Measurements from ENCODE around the gene DEGS1. TPM values are rescaled to one million over a fixed set of nuclear protein-coding genes. Genes with fewer than 3 reads are reported as not detected.
A peak's percentile ranks its signal among the peaks of the same experiment; 100 is the strongest.

Gene DEGS1
- total and polyA plus RNA-seq, 2 donors (not counting 1 experiment from before 2014, with no cell fraction given): 64.2 to 383 TPM

DNA sequence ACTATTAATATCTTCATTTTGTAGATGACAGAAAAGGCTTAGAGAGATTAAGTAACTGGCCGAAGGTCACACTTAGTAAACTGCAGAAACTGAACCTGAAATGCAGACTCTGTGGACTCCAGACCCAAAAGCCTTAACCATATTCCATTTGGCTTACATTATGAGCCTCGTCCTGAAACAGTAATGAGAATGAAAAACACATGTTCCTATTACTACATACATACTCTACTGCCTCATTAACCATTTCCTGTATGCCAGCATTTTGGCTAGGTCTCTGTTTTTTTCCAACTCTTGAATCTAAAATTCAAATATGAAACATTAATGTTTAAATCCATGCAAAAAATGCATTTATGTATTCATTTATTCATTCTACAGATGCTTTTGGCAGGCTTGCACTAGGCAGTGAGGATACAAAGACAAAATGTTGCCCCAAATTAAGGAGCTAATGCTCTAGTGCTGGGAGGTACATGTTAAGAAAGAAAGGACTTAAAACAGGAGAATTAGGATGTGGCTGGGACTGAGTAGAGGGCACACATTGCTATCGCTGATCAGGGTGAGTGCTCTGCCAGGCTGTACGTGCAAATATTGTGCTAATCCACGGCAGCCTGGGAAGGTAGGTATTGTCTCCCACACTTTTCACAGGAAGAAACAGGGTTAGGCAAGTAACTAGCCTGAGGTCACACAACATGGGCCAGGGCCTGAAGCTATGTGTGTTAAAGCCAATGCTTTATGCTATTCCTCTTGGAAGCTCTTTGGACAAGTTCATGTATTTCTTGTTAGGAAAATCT, 14.0 kb downstream of the DEGS1 start:
- Histone ChIP-seq H3K9me3 (ENCODE audit: control insufficient read depth, insufficient read depth, low read depth, low read length) (no peaks in the 10 kb centered on the region), H3K27ac (ENCODE audit: insufficient read depth, low read length) (no peak overlapping the region), H3K27me3 (ENCODE audit: control insufficient read depth, insufficient read depth, low read length) (no peaks in the 10 kb centered on the region), H3K4me1 (ENCODE audit: control insufficient read depth, extremely low read depth, insufficient read depth, low read length) (no peaks in the 10 kb centered on the region), H3K9ac (ENCODE audit: insufficient read depth, low read length) (no peak overlapping the region), H3K36me3 (ENCODE audit: control insufficient read depth, insufficient read depth, low read length) (no peaks in the 10 kb centered on the region), H2AFZ (ENCODE audit: low read length) (no peak overlapping the region), H4K20me1 (ENCODE audit: control insufficient read depth, extremely low read depth, insufficient read depth, low read length) (no peaks in the 10 kb centered on the region), H3K4me2 (ENCODE audit: extremely low read depth, insufficient read depth, low read length) (no peak overlapping the region), H3K4me3 (replicated peaks in 1 of 4; ENCODE audit: control extremely low read depth in 1 of 4, insufficient read depth in 1 of 4, low read depth in 3 of 4, low read length in 4 of 4) (no peak overlapping the region), H3K79me2 (ENCODE audit: control insufficient read depth, insufficient read depth, low read length) (no peaks in the 10 kb centered on the region)
- TF ChIP-seq, protein P1, sequence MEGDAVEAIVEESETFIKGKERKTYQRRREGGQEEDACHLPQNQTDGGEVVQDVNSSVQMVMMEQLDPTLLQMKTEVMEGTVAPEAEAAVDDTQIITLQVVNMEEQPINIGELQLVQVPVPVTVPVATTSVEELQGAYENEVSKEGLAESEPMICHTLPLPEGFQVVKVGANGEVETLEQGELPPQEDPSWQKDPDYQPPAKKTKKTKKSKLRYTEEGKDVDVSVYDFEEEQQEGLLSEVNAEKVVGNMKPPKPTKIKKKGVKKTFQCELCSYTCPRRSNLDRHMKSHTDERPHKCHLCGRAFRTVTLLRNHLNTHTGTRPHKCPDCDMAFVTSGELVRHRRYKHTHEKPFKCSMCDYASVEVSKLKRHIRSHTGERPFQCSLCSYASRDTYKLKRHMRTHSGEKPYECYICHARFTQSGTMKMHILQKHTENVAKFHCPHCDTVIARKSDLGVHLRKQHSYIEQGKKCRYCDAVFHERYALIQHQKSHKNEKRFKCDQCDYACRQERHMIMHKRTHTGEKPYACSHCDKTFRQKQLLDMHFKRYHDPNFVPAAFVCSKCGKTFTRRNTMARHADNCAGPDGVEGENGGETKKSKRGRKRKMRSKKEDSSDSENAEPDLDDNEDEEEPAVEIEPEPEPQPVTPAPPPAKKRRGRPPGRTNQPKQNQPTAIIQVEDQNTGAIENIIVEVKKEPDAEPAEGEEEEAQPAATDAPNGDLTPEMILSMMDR (conservative IDR thresholded peaks at IDR 0.05 in 1 of 2, IDR thresholded peaks at IDR 0.05 in 1 of 2; ENCODE audit: low read depth in 1 of 2, low read length in 2 of 2): no peak
- no peak for TF ChIP-seq EZH2 (IDR thresholded peaks at IDR 0.05; ENCODE audit: low read length, missing control alignments)
- peak in 1 of 2 donors; percentile 63 for DNase-seq (ENCODE audit: low read depth in 2 of 2)

DNA sequence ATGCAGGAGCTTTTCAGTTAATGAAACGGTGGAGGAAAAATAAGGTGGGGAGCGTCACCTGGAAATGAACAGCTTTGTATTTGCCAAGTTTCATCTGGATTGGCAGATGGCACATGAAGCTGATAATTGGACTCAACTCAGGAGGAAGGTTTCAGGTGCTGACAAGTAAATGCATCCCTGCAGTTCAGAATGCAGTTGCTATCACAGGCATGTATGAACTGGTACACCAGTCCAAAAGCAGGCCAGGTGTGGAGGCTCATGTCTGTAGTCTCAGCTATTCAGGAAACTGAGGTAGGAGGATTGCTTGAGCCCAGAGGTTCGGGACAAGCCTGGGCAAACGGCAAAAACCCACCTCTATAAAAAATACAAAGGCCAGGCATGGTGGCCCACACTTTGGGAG, 15.5 kb downstream of the DEGS1 start:
- H2AFZ ChIP-seq (ENCODE audit: low read length): no peak overlapping the region
- no peaks in the 10 kb centered on the region for H3K79me2 ChIP-seq (ENCODE audit: control insufficient read depth, insufficient read depth, low read length)
- H3K9ac ChIP-seq (ENCODE audit: insufficient read depth, low read length): no peak overlapping the region
- no peaks in the 10 kb centered on the region for H3K36me3 ChIP-seq (ENCODE audit: control insufficient read depth, insufficient read depth, low read length)
- TF ChIP-seq, protein P1 (conservative IDR thresholded peaks at IDR 0.05 in 1 of 2, IDR thresholded peaks at IDR 0.05 in 1 of 2; ENCODE audit: low read depth in 1 of 2, low read length in 2 of 2): no peak
- TF ChIP-seq EZH2 (IDR thresholded peaks at IDR 0.05; ENCODE audit: low read length, missing control alignments): no peak
- no peaks in the 10 kb centered on the region for H3K27me3 ChIP-seq (ENCODE audit: control insufficient read depth, insufficient read depth, low read length)
- DNase-seq (ENCODE audit: low read depth in 2 of 2): no peak
- H3K27ac ChIP-seq (ENCODE audit: insufficient read depth, low read length): no peak overlapping the region
- H3K4me3 ChIP-seq (replicated peaks in 1 of 4; ENCODE audit: control extremely low read depth in 1 of 4, insufficient read depth in 1 of 4, low read depth in 3 of 4, low read length in 4 of 4): no peak overlapping the region
- H4K20me1 ChIP-seq (ENCODE audit: control insufficient read depth, extremely low read depth, insufficient read depth, low read length): no peaks in the 10 kb centered on the region
- H3K4me1 ChIP-seq (ENCODE audit: control insufficient read depth, extremely low read depth, insufficient read depth, low read length): peaks cover 4% of the 10 kb centered on the region
- H3K9me3 ChIP-seq (ENCODE audit: control insufficient read depth, insufficient read depth, low read depth, low read length): no peaks in the 10 kb centered on the region
- no peak overlapping the region for H3K4me2 ChIP-seq (ENCODE audit: extremely low read depth, insufficient read depth, low read length)

DNA sequence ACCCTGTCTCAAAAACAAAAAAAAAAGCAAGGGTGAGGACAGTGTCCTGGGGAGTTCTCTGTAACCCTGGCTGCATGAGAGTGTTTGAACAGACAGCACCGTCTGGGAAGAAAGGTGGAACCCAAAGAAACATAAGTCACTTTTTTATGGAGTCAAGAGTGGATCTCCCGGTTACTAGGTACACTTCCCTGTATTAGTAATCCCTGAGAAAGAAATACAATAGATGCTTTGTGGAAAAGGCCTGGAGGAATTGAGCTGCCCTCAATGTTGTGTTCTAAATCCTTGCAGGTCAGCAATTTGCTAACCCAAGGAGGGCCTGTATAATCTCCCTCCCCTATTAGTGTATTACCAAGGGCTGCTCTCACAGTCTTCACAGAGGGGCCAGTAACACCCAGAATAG, 16.6 kb downstream of the DEGS1 start:
- Histone ChIP-seq H3K36me3 (ENCODE audit: control insufficient read depth, insufficient read depth, low read length) (no peaks in the 10 kb centered on the region), H2AFZ (ENCODE audit: low read length) (no peak overlapping the region), H3K27me3 (ENCODE audit: control insufficient read depth, insufficient read depth, low read length) (no peaks in the 10 kb centered on the region), H3K79me2 (ENCODE audit: control insufficient read depth, insufficient read depth, low read length) (no peaks in the 10 kb centered on the region), H3K9ac (ENCODE audit: insufficient read depth, low read length) (no peak overlapping the region), H3K4me2 (ENCODE audit: extremely low read depth, insufficient read depth, low read length) (no peak overlapping the region), H3K4me3 (replicated peaks in 1 of 4; ENCODE audit: control extremely low read depth in 1 of 4, insufficient read depth in 1 of 4, low read depth in 3 of 4, low read length in 4 of 4) (no peak overlapping the region), H3K9me3 (ENCODE audit: control insufficient read depth, insufficient read depth, low read depth, low read length) (no peaks in the 10 kb centered on the region), H4K20me1 (ENCODE audit: control insufficient read depth, extremely low read depth, insufficient read depth, low read length) (no peaks in the 10 kb centered on the region), H3K4me1 (ENCODE audit: control insufficient read depth, extremely low read depth, insufficient read depth, low read length) (peaks cover 7% of the 10 kb centered on the region), H3K27ac (ENCODE audit: insufficient read depth, low read length) (no peak overlapping the region)
- no peak for DNase-seq (ENCODE audit: low read depth in 2 of 2)
- no peak for TF ChIP-seq EZH2 (IDR thresholded peaks at IDR 0.05; ENCODE audit: low read length, missing control alignments)
- TF ChIP-seq, protein P1 (conservative IDR thresholded peaks at IDR 0.05 in 1 of 2, IDR thresholded peaks at IDR 0.05 in 1 of 2; ENCODE audit: low read depth in 1 of 2, low read length in 2 of 2): no peak

All from fibroblast of lung (primary cell).